ENCODE data around the gene INSM1.

The INSM1 gene

DNA sequence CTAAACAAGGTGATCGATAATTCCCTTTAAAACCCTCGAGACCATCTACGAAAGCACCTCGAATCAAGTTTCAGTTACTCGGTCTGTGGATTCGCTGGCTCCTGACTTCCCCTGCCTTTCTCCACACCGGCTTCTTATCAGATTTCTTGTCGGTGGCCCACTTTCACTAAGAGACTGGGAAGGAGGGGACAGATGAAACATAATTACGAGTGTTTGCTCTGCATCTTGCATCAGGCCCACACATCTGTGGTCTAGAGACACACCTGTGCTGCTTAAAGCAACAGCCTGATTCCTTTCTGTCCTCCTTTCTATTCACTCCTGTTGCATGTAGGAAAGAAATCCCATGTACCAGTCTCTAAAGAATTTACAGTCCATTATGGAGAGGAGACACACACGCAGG is 37.7 kb downstream of the INSM1 start:
- Histone ChIP-seq H3K4me1 (ENCODE audit: control insufficient read depth in 1 of 2, insufficient read depth in 2 of 2, low read length in 2 of 2) (no peaks in the 10 kb centered on the region), H3K27ac (ENCODE audit: low read depth, low read length) (no peak overlapping the region), H3K27me3 (ENCODE audit: control insufficient read depth in 1 of 2, insufficient read depth in 2 of 2, low read length in 2 of 2) (no peaks in the 10 kb centered on the region), H3K9me3 (ENCODE audit: control insufficient read depth in 1 of 2, low read length in 2 of 2) (no peaks in the 10 kb centered on the region), H3K4me3 (ENCODE audit: low read depth in 1 of 2, low read length in 2 of 2) (no peak overlapping the region), H3K9ac (ENCODE audit: low read depth in 1 of 2, low read length in 2 of 2) (no peak overlapping the region), H3K36me3 (ENCODE audit: control insufficient read depth in 1 of 2, insufficient read depth in 2 of 2, low read length in 2 of 2) (peaks cover 15 to 30% of the 10 kb centered on the region in 2 donors)

DNA sequence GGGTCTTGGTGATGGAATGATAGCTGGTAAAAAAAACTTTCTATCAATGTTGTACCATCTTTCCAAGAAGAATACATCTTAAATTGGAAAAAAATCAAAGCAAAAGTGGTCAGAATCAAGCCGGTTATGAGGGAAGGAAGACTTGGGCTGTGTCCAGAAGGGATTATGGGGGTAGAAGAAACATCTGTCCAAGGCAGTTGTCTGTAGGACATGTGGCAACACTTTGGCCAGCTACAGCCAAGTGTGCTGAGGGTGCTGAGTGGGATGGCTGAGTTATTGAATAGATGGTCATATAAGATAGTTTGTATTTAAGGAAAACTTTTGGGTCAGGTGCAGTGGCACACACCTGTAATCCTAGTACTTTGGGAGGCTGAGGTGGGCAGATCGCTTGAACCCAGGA is 38.4 kb downstream of the INSM1 start:
- Histone ChIP-seq H3K9me3 (ENCODE audit: control insufficient read depth in 1 of 2, low read length in 2 of 2) (no peaks in the 10 kb centered on the region), H3K4me3 (ENCODE audit: low read depth in 1 of 2, low read length in 2 of 2) (no peak overlapping the region), H3K36me3 (ENCODE audit: control insufficient read depth in 1 of 2, insufficient read depth in 2 of 2, low read length in 2 of 2) (peaks cover 15 to 30% of the 10 kb centered on the region in 2 donors), H3K27me3 (ENCODE audit: control insufficient read depth in 1 of 2, insufficient read depth in 2 of 2, low read length in 2 of 2) (no peaks in the 10 kb centered on the region), H3K27ac (ENCODE audit: low read depth, low read length) (no peak overlapping the region), H3K4me1 (ENCODE audit: control insufficient read depth in 1 of 2, insufficient read depth in 2 of 2, low read length in 2 of 2) (no peaks in the 10 kb centered on the region), H3K9ac (ENCODE audit: low read depth in 1 of 2, low read length in 2 of 2) (no peak overlapping the region)

DNA sequence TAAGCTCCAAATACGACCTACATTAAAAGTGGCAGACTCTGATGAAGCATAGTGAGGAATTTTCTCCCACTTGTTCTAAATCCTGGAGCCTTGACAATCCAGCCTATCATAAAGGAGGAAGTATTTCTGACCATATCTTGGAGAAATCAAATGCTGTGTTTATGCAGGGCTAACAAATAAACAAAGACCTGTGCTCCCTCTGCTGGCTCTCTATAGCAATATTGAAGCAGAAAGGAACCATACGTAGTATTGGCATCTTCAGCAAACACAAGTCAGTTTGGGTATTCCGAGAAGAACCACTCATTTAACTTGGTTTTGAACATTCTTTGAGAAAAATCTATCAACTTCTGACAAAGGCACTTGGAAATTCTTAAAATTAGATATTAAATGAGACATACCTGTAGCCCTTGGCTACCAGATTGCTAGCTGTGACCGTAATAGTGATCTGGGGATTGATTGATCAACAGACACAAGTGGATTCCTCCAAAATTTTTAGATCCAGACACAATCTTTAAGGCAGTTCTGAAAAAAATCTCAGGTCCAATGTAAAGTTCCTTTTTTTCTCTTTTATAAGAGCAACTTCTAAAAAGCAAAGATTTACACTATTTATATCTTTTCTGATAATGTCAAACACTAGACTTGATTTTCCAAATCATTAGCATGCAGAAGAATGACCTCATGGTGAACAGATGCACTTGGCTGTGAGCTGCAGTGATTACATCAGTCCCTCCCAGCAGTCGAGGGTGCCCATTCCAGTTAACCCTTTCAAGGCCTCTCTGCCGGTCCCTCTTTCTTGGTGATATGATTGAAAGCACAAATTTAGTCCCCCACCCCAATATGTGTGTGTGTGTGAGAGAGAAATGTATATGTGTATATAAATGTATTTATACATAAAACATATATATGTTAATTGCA is 40.2 kb downstream of the INSM1 start:
- Histone ChIP-seq H3K27ac (ENCODE audit: low read depth, low read length) (no peak overlapping the region), H3K9me3 (ENCODE audit: control insufficient read depth in 1 of 2, low read length in 2 of 2) (no peaks in the 10 kb centered on the region), H3K36me3 (ENCODE audit: control insufficient read depth in 1 of 2, insufficient read depth in 2 of 2, low read length in 2 of 2) (peaks cover 18 to 28% of the 10 kb centered on the region in 2 donors), H3K27me3 (ENCODE audit: control insufficient read depth in 1 of 2, insufficient read depth in 2 of 2, low read length in 2 of 2) (no peaks in the 10 kb centered on the region), H3K4me3 (ENCODE audit: low read depth in 1 of 2, low read length in 2 of 2) (no peak overlapping the region), H3K4me1 (ENCODE audit: control insufficient read depth in 1 of 2, insufficient read depth in 2 of 2, low read length in 2 of 2) (no peaks in the 10 kb centered on the region), H3K9ac (ENCODE audit: low read depth in 1 of 2, low read length in 2 of 2) (no peak overlapping the region)

DNA sequence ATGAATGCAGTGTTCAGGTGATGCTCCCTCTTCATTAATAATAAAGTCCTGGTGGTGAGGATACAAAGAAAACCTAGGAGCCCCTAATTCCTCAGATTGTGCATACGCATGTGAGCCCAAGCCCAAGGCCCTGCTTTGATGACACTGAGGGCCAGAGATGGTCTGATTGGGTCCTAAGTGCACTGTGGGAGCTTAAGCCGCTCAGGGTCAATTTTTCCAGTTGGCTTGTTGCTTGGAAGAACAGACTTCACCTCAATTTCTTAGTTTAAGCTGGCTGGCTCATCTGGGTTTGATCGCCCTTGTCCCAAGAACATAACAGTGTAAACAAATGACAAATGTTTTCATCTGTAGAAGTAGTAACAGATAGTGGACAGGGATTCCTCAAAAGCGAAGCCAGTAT is 41.4 kb downstream of the INSM1 start:
- Histone ChIP-seq H3K9ac (ENCODE audit: low read depth in 1 of 2, low read length in 2 of 2) (no peak overlapping the region), H3K36me3 (ENCODE audit: control insufficient read depth in 1 of 2, insufficient read depth in 2 of 2, low read length in 2 of 2) (peaks cover 11 to 19% of the 10 kb centered on the region in 2 donors), H3K27me3 (ENCODE audit: control insufficient read depth in 1 of 2, insufficient read depth in 2 of 2, low read length in 2 of 2) (no peaks in the 10 kb centered on the region), H3K4me3 (ENCODE audit: low read depth in 1 of 2, low read length in 2 of 2) (no peak overlapping the region), H3K4me1 (ENCODE audit: control insufficient read depth in 1 of 2, insufficient read depth in 2 of 2, low read length in 2 of 2) (no peaks in the 10 kb centered on the region), H3K9me3 (ENCODE audit: control insufficient read depth in 1 of 2, low read length in 2 of 2) (no peaks in the 10 kb centered on the region), H3K27ac (ENCODE audit: low read depth, low read length) (no peak overlapping the region)

DNA sequence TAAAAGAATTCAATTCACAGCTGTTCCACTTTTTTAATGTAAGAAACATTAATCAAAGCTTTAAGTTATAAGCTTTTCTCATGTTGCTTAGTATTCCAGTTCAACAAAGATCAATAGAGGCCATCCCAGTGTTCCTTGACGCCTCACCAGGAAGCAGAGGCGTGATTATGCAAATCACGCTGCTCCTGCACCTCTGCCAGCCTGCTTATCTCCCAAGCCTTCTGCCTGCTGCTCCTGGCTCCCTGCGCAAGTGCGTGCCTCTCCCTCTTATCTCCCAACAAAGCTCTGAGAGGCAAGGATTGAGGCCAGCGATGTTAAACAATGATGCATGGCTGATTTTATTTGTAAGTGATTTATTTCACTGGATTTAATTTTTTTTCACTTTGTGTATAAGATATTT is 42.8 kb downstream of the INSM1 start:
- Histone ChIP-seq H3K27me3 (ENCODE audit: control insufficient read depth in 1 of 2, insufficient read depth in 2 of 2, low read length in 2 of 2) (no peaks in the 10 kb centered on the region), H3K36me3 (ENCODE audit: control insufficient read depth in 1 of 2, insufficient read depth in 2 of 2, low read length in 2 of 2) (peaks cover 11 to 14% of the 10 kb centered on the region in 2 donors), H3K9ac (ENCODE audit: low read depth in 1 of 2, low read length in 2 of 2) (no peak overlapping the region), H3K4me3 (ENCODE audit: low read depth in 1 of 2, low read length in 2 of 2) (no peak overlapping the region), H3K9me3 (ENCODE audit: control insufficient read depth in 1 of 2, low read length in 2 of 2) (no peaks in the 10 kb centered on the region), H3K27ac (ENCODE audit: low read depth, low read length) (no peak overlapping the region), H3K4me1 (ENCODE audit: control insufficient read depth in 1 of 2, insufficient read depth in 2 of 2, low read length in 2 of 2) (no peaks in the 10 kb centered on the region)

DNA sequence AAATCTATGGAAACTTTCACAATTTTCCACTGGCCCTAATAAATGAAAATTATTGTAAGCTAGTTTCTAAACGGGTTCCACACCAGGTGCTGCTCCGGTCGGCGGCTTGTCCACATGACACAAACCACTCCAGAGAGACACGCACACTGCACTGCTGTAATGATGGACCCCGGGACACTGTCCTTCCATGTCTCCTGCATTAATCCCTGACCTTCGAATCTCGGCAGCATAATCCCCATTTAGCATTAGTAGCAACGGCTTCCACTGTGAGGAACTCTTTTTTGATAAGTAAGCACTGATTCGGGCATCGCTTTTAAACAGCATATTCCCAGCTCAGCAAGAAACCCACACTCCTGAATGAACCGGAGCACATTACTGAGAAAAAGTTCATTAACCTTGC is 43.5 kb downstream of the INSM1 start:
- H3K9me3 ChIP-seq (ENCODE audit: control insufficient read depth in 1 of 2, low read length in 2 of 2), result no peaks in the 10 kb centered on the region
- peaks cover 11 to 14% of the 10 kb centered on the region in 2 donors for H3K36me3 ChIP-seq (ENCODE audit: control insufficient read depth in 1 of 2, insufficient read depth in 2 of 2, low read length in 2 of 2)
- no peaks in the 10 kb centered on the region for H3K27me3 ChIP-seq (ENCODE audit: control insufficient read depth in 1 of 2, insufficient read depth in 2 of 2, low read length in 2 of 2)
- no peak overlapping the region for H3K27ac ChIP-seq (ENCODE audit: low read depth, low read length)
- H3K9ac ChIP-seq (ENCODE audit: low read depth in 1 of 2, low read length in 2 of 2), result no peak overlapping the region
- no peak overlapping the region for H3K4me3 ChIP-seq (ENCODE audit: low read depth in 1 of 2, low read length in 2 of 2)
- H3K4me1 ChIP-seq (ENCODE audit: control insufficient read depth in 1 of 2, insufficient read depth in 2 of 2, low read length in 2 of 2), result no peaks in the 10 kb centered on the region

DNA sequence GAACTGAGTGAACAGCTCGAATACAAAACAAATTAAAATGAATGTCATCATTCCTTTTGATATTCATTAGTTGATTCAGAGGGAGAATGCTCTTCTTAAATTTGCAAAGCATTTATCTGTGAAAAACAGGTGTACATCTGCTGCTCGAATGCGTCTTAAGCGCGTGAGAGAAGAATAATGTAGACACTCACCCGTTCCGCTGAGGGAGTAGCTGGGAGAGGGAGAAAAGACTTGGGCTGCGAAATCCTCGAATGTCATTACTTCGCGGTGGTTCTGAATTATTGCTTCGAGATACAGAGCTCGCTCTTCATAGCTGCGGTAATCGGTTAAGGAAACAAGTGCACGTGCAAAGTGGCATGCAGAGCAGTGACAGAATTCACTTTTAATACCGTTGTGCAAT is 43.9 kb downstream of the INSM1 start:
- Histone ChIP-seq H3K9ac (ENCODE audit: low read depth in 1 of 2, low read length in 2 of 2) (no peak overlapping the region), H3K9me3 (ENCODE audit: control insufficient read depth in 1 of 2, low read length in 2 of 2) (no peaks in the 10 kb centered on the region), H3K4me3 (ENCODE audit: low read depth in 1 of 2, low read length in 2 of 2) (no peak overlapping the region), H3K36me3 (ENCODE audit: control insufficient read depth in 1 of 2, insufficient read depth in 2 of 2, low read length in 2 of 2) (peaks cover 8 to 16% of the 10 kb centered on the region in 2 donors), H3K4me1 (ENCODE audit: control insufficient read depth in 1 of 2, insufficient read depth in 2 of 2, low read length in 2 of 2) (no peaks in the 10 kb centered on the region), H3K27me3 (ENCODE audit: control insufficient read depth in 1 of 2, insufficient read depth in 2 of 2, low read length in 2 of 2) (no peaks in the 10 kb centered on the region), H3K27ac (ENCODE audit: low read depth, low read length) (no peak overlapping the region)

DNA sequence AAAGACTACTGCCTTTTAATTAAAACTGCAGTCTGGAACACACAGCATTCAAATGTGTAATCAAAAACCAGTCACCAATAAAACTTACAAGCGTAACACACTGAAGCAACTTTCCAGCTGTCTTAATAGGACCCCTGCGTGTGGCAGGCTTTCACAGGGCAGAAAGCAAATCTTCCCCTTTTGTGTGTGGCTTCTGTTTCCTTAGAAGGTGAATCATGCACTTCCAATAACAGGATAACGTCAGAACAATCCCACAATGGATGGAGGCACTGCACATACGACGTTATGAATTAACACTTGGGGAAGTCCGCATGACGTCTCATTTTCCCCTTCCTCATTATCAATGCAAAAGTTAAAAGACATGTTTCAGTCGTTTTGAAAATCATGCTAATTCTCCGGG is 44.8 kb downstream of the INSM1 start:
- H3K9ac ChIP-seq (ENCODE audit: low read depth in 1 of 2, low read length in 2 of 2), result no peak overlapping the region
- no peaks in the 10 kb centered on the region for H3K9me3 ChIP-seq (ENCODE audit: control insufficient read depth in 1 of 2, low read length in 2 of 2)
- H3K27me3 ChIP-seq (ENCODE audit: control insufficient read depth in 1 of 2, insufficient read depth in 2 of 2, low read length in 2 of 2), result no peaks in the 10 kb centered on the region
- H3K27ac ChIP-seq (ENCODE audit: low read depth, low read length), result no peak overlapping the region
- H3K4me3 ChIP-seq (ENCODE audit: low read depth in 1 of 2, low read length in 2 of 2), result no peak overlapping the region
- H3K4me1 ChIP-seq (ENCODE audit: control insufficient read depth in 1 of 2, insufficient read depth in 2 of 2, low read length in 2 of 2), result no peaks in the 10 kb centered on the region
- peaks cover 5 to 12% of the 10 kb centered on the region in 2 donors for H3K36me3 ChIP-seq (ENCODE audit: control insufficient read depth in 1 of 2, insufficient read depth in 2 of 2, low read length in 2 of 2)

DNA sequence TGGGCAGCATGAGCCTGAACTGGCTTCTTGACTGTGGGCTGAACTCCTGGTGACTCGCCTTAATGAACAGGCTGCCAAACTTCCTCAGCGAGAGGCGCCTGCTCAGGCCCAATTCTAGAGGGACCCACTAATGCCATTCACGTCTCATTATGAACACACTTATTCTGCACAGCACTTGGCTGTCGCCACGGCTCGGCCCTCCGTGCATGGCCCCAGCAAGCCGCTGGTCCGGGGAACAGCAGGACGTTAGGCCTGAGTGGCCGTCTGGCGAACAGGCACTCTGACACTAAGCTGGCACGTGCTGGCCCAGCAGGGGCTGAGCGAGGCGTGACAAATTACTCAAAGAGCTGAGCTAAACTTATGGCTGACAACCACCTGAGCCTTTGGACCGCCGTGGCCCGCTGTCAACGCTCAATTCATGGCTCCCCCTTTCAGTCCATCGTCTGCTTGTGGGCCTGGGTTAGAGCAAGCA is 45.9 kb downstream of the INSM1 start:
- Histone ChIP-seq H3K4me3 (ENCODE audit: low read depth in 1 of 2, low read length in 2 of 2) (no peak overlapping the region), H3K27me3 (ENCODE audit: control insufficient read depth in 1 of 2, insufficient read depth in 2 of 2, low read length in 2 of 2) (no peaks in the 10 kb centered on the region), H3K9ac (ENCODE audit: low read depth in 1 of 2, low read length in 2 of 2) (no peak overlapping the region), H3K36me3 (ENCODE audit: control insufficient read depth in 1 of 2, insufficient read depth in 2 of 2, low read length in 2 of 2) (peaks cover 5 to 9% of the 10 kb centered on the region in 2 donors), H3K4me1 (ENCODE audit: control insufficient read depth in 1 of 2, insufficient read depth in 2 of 2, low read length in 2 of 2) (no peaks in the 10 kb centered on the region), H3K27ac (ENCODE audit: low read depth, low read length) (no peak overlapping the region), H3K9me3 (ENCODE audit: control insufficient read depth in 1 of 2, low read length in 2 of 2) (no peaks in the 10 kb centered on the region)

DNA sequence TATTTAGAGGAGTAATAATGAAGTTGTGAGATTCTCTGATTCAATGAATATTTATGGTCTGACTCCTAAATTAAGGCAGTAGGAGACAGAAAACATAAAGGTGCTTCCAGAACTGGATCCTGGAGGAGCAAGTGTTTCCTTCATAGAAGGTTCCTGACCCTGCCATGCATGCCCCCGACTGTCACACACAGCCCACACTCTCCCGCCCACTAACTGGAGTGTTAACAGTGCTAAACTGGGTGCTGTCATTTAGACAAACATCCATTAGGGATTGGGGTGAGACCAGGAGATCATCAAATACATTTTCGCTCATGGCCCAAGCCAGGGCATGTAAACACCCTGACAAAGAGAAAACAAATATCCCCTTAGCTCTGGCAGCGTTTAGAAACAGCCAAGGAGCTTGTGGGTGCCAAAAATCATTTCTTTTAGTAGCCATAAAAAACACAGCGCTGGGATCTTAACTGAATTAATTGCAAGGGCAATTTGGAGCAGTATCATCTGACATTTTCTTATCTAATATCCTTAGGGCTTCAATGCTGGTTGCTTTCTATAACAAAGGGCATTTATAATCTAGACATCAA is 46.8 kb downstream of the INSM1 start:
- no peaks in the 10 kb centered on the region for H3K4me1 ChIP-seq (ENCODE audit: control insufficient read depth in 1 of 2, insufficient read depth in 2 of 2, low read length in 2 of 2)
- H3K9ac ChIP-seq (ENCODE audit: low read depth in 1 of 2, low read length in 2 of 2), result no peak overlapping the region
- H3K27me3 ChIP-seq (ENCODE audit: control insufficient read depth in 1 of 2, insufficient read depth in 2 of 2, low read length in 2 of 2), result no peaks in the 10 kb centered on the region
- H3K4me3 ChIP-seq (ENCODE audit: low read depth in 1 of 2, low read length in 2 of 2), result no peak overlapping the region
- no peaks in the 10 kb centered on the region for H3K9me3 ChIP-seq (ENCODE audit: control insufficient read depth in 1 of 2, low read length in 2 of 2)
- no peak overlapping the region for H3K27ac ChIP-seq (ENCODE audit: low read depth, low read length)
- peaks cover 5 to 9% of the 10 kb centered on the region in 2 donors for H3K36me3 ChIP-seq (ENCODE audit: control insufficient read depth in 1 of 2, insufficient read depth in 2 of 2, low read length in 2 of 2)

Data from duodenal mucosa (tissue), 2 donors.